ENCODE measurements around the gene DNAJA3. TPM values are rescaled to one million over a fixed set of nuclear protein-coding genes. Genes with fewer than 3 reads are reported as not detected.
A peak's percentile ranks its signal among the peaks of the same experiment; 100 is the strongest.

Gene DNAJA3
- total and polyA plus RNA-seq, 2 of the 4 experiments (the other 2 are of a cell fraction): 38.0 to 40.2 TPM

DNA sequence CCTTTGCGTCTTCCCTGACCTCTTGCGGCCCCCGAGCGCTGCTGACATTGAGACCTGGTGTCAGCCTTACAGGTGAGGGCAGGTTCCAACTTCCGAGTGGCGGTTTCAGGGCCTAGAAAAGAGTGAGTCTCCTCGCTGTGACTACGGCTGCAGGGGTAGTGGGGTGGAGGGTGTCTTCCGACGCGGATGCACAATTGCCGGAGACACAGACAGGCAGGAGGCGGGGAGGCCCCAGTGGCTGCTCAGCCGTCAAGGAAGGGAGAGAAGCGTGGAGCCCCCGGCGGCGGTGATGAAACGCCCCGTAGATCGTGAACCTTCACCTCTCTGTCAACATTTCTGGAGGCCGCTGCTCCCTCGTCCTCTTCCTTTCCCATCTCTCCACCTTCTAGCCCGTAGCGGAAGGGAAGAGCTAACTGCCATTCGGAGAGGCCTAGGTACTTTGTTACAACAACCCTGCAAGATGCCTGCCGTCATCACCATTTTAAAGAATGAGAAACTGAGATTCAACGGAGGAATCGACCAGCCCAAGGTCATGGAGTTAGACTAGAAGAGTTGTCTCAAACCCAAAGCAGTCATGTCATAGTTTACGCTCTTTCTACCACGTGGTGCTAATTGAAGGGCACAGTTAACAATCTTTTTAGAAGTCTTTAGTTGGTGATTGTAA, 485 bp downstream of the DNAJA3 start:
- TF ChIP-seq CHD1 (IDR thresholded peaks at IDR 0.05; ENCODE audit: low read depth, low read length): no peak
- TF ChIP-seq CEBPB (IDR thresholded peaks at IDR 0.05; ENCODE audit: low read depth, low read length): peak; percentile 30; the same call in 1 of the 2 replicates
- no peak for TF ChIP-seq MAFK (IDR thresholded peaks at IDR 0.05; ENCODE audit: low read depth, low read length)
- TF ChIP-seq RAD21 (IDR thresholded peaks at IDR 0.05; ENCODE audit: low read length): no peak
- TF ChIP-seq, protein P1, sequence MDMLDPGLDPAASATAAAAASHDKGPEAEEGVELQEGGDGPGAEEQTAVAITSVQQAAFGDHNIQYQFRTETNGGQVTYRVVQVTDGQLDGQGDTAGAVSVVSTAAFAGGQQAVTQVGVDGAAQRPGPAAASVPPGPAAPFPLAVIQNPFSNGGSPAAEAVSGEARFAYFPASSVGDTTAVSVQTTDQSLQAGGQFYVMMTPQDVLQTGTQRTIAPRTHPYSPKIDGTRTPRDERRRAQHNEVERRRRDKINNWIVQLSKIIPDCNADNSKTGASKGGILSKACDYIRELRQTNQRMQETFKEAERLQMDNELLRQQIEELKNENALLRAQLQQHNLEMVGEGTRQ (IDR thresholded peaks at IDR 0.05; ENCODE audit: low read depth, low read length): 0 out of 2 replicates have a peak, but pooled peaks have one; percentile 8
- TF ChIP-seq NFE2L2 (IDR thresholded peaks at IDR 0.05; ENCODE audit: low read depth, low read length): no peak
- no peak for TF ChIP-seq RCOR1 (IDR thresholded peaks at IDR 0.05; ENCODE audit: insufficient replicate concordance, low read length)
- no peak for TF ChIP-seq SMC3 (IDR thresholded peaks at IDR 0.05; ENCODE audit: low read depth, low read length)
- TF ChIP-seq MAZ (IDR thresholded peaks at IDR 0.05; ENCODE audit: borderline replicate concordance, low read depth, low read length): no peak
- TF ChIP-seq RFX5 (IDR thresholded peaks at IDR 0.05; ENCODE audit: low read depth, low read length): no peak
- Histone ChIP-seq H2AFZ (replicated peaks; ENCODE audit: low read length, poor library complexity) (peak overlapping the region; percentile 100), H4K20me1 (ENCODE audit: insufficient read depth, low read length) (peaks cover 16% of the 10 kb centered on the region; the same call in 1 of the 2 replicates), H3K9ac (ENCODE audit: low read depth, low read length) (peak overlapping the region; percentile 88), H2BK20ac (ENCODE audit: low read depth, low read length) (0 out of 2 replicates have a peak overlapping the region, but pooled peaks have one; percentile 8), H2BK15ac (ENCODE audit: low read depth, low read length) (no peak overlapping the region), H4K8ac (ENCODE audit: low read depth in 2 of 2, low read length in 2 of 2) (peak overlapping the region; percentile 73 to 89), H3K27ac (ENCODE audit: insufficient read depth, low read length) (peak overlapping the region; percentile 60), H4K91ac (ENCODE audit: insufficient read depth, low read depth, low read length) (peak overlapping the region; percentile 42), H2AK5ac (ENCODE audit: low read depth, low read length) (peak overlapping the region; percentile 93), H3K14ac (replicated peaks; ENCODE audit: low read depth, low read length) (peak overlapping the region; percentile 84), H3K4me2 (ENCODE audit: low read depth, low read length) (peak overlapping the region; percentile 96), H2AK9ac (replicated peaks; ENCODE audit: low read depth, low read length, poor library complexity) (peak overlapping the region; percentile 97), H4K5ac (ENCODE audit: low read depth, low read length) (peak overlapping the region; percentile 28; the same call in 1 of the 2 replicates), H3K23ac (ENCODE audit: low read depth, low read length) (peak overlapping the region; percentile 89; the same call in 1 of the 2 replicates), H3K79me1 (ENCODE audit: low read depth in 1 of 2, low read length in 2 of 2) (peaks cover 15 to 47% of the 10 kb centered on the region in 2 experiments; a peak in 3 of 4 replicates), H3K27me3 (ENCODE audit: control insufficient read depth, insufficient read depth, low read length) (no peaks in the 10 kb centered on the region), H3K4me3 (ENCODE audit: insufficient read depth, low read depth, low read length) (peak overlapping the region; percentile 61), H3K9me3 (ENCODE audit: control insufficient read depth, insufficient read depth, low read length) (no peaks in the 10 kb centered on the region), H2BK5ac (ENCODE audit: low read depth, low read length, poor library complexity, severe bottlenecking) (peak overlapping the region; percentile 29), H3K9me1 (ENCODE audit: insufficient read depth, low read length) (peaks cover 16% of the 10 kb centered on the region), H3K4ac (ENCODE audit: low read depth, low read length) (peak overlapping the region; percentile 81), H3K56ac (ENCODE audit: extremely low read depth, insufficient read depth, low read length) (peak overlapping the region; percentile 36), H3K18ac (ENCODE audit: low read depth, low read length) (no peak overlapping the region), H3K4me1 (ENCODE audit: control insufficient read depth, insufficient read depth, low read length) (peaks cover 5% of the 10 kb centered on the region; the same call in 1 of the 2 replicates), H2BK120ac (ENCODE audit: low read depth, low read length) (no peak overlapping the region), H3K36me3 (ENCODE audit: control insufficient read depth, insufficient read depth, low read length) (peaks cover 4% of the 10 kb centered on the region)
- WGBS, 2 experiments (ENCODE audit: extremely low coverage in 2 of 2, insufficient read length in 1 of 2): no CpG with 5 or more reads among the region's 31 CpGs
- intact Hi-C loops (cut with micrococcal nuclease) (no loop called here), in situ Hi-C loops (cut with MboI; ENCODE audit: low sequenced_read_pairs) (no loop called here), dilution Hi-C loops (cut with HindIII; ENCODE audit: low sequenced_read_pairs, unreplicated experiment) (no loop called here)
- no TSS peak for BruUV-seq (replicated peaks)
- ChIA-PET CTCF (no interaction called here), POLR2A (ENCODE audit: unreplicated experiment) (no interaction called here)
- no peak for DNase-seq
- ATAC-seq (ENCODE audit: low read depth): peak; percentile 21
